ENCODE results near the gene CD22. TPM values are rescaled to one million over a fixed set of nuclear protein-coding genes. Genes with fewer than 3 reads are reported as not detected.

The CD22 gene
- total and polyA plus RNA-seq, 2 of the 13 experiments (the other 11 are each of a cell fraction or from before 2014, with no cell fraction given): 0.71 to 1.7 TPM

- peak; percentile 31 for DNase-seq (ENCODE audit: low spot score)
- ATAC-seq: peak; percentile 74
- Histone ChIP-seq H3K9me3 (ENCODE audit: low read length) (no peaks in the 10 kb centered on the region), H3K27ac (ENCODE audit: extremely low read length, insufficient read depth, low read length) (no peak overlapping the region), H3K4me3 (replicated peaks in 1 of 3; ENCODE audit: insufficient read depth in 1 of 3, low read depth in 2 of 3, low read length in 3 of 3) (no peak overlapping the region), H3K79me2 (ENCODE audit: insufficient read depth, low read length) (no peaks in the 10 kb centered on the region), H3K9ac (ENCODE audit: insufficient read depth, low read depth, low read length) (no peak overlapping the region), H2AFZ (ENCODE audit: low read length) (no peak overlapping the region), H3K36me3 (replicated peaks in 1 of 2; ENCODE audit: control insufficient read depth in 1 of 2, insufficient read depth in 2 of 2, low read length in 2 of 2) (no peaks in the 10 kb centered on the region), H3K4me2 (ENCODE audit: low read depth, low read length) (no peak overlapping the region), H3K27me3 (ENCODE audit: control insufficient read depth in 1 of 2, insufficient read depth in 2 of 2, low read length in 2 of 2) (no peaks in the 10 kb centered on the region), H3K4me1 (ENCODE audit: insufficient read depth, low read length) (peaks cover 24% of the 10 kb centered on the region), H4K20me1 (ENCODE audit: insufficient read depth, low read length) (no peaks in the 10 kb centered on the region)
- ChIA-PET CTCF (ENCODE audit: low intra/inter-chr PET ratio, low total read pairs) (interaction anchor here (1.3 kb wide), 1 partner anchor 59 kb away, joined by 4 read pairs; the partner anchor contains the start of gene USF2), POLR2A (no interaction called here)
- intact Hi-C loops (cut with micrococcal nuclease; ENCODE audit: unreplicated experiment) (no loop called here), in situ Hi-C loops (cut with HindIII; ENCODE audit: extremely low pct_ligation_motif_present, low pct_unique_long_range_greater_than_20kb) (no loop called here)
- no TSS peak for BruUV-seq (replicated peaks)
- FAIRE-seq: peak; percentile 18
- WGBS (ENCODE audit: low lambda C conversion rate): 65% methylated on average over 4 of the region's 4 CpGs
- no peak for TF ChIP-seq AHDC1 (CRISPR knock-in tag; IDR thresholded peaks at IDR 0.05; ENCODE audit: borderline replicate concordance)
- peak; percentile 55 for TF ChIP-seq CTCF (CRISPR knock-in tag; IDR thresholded peaks at IDR 0.05)
- TF ChIP-seq HHEX (CRISPR knock-in tag; IDR thresholded peaks at IDR 0.05): no peak
- TF ChIP-seq BCL6 (CRISPR knock-in tag; IDR thresholded peaks at IDR 0.05): 0 out of 2 replicates have a peak, but pooled peaks have one; percentile 11
- TF ChIP-seq ZKSCAN1 (IDR thresholded peaks at IDR 0.05; ENCODE audit: low read length): no peak
- TF ChIP-seq RAD21 (CRISPR knock-in tag; IDR thresholded peaks at IDR 0.05): peak; percentile 38; the same call in 1 of the 2 replicates
- no peak for TF ChIP-seq SNAPC4 (CRISPR knock-in tag; IDR thresholded peaks at IDR 0.05)
- no peak for TF ChIP-seq ZNF615 (CRISPR knock-in tag; IDR thresholded peaks at IDR 0.05; ENCODE audit: borderline replicate concordance)
- TF ChIP-seq TGIF2 (CRISPR knock-in tag; IDR thresholded peaks at IDR 0.05): no peak
- TF ChIP-seq ELF4 (CRISPR knock-in tag; IDR thresholded peaks at IDR 0.05; ENCODE audit: borderline replicate concordance): no peak
- no peak for TF ChIP-seq KLF9 (CRISPR knock-in tag; IDR thresholded peaks at IDR 0.05; ENCODE audit: low read depth)
- TF ChIP-seq GATAD2A (CRISPR knock-in tag; IDR thresholded peaks at IDR 0.05): no peak
- TF ChIP-seq SMC3 (IDR thresholded peaks at IDR 0.05; ENCODE audit: low read length): peak; percentile 46; the same call in 1 of the 2 replicates
- TF ChIP-seq XRCC5 (optimal IDR thresholded peaks at IDR 0.05; ENCODE audit: low read length): peak; percentile 21
- no peak for TF ChIP-seq ZNF274 (CRISPR knock-in tag; IDR thresholded peaks at IDR 0.05)
These were observed 1.3 kb upstream of the CD22 start for GRCh38 chr19:35327642-35328041.

Measured in HepG2 (cell line).